HG02970 (cell line): ENCODE measurements around the gene N4BP2L2.

ENCODE experiments used
- ATAC-seq: cut with Tn5 transposase; IDR thresholded peaks from one replicate; pipeline ENCODE4 v1.9.1; 2021; ENCODE audit warnings: mild to moderate bottlenecking, moderate library complexity, moderate number of reproducible peaks; ENCODE audit not compliant: unreplicated experiment, low FRiP score

The N4BP2L2 gene

GRCh38 chr13:32535115-32535514 is 3.5 kb downstream of the N4BP2L2 start:
- ATAC-seq = no peak

- no peak for ATAC-seq
Observed at GRCh38 chr13:32530841-32531253, 7.7 kb downstream of the N4BP2L2 start.

- ATAC-seq = no peak
Observed at GRCh38 chr13:32528358-32528757, 10.2 kb downstream of the N4BP2L2 start.

- no peak for ATAC-seq
Observed at GRCh38 chr13:32527151-32527550, 11.4 kb downstream of the N4BP2L2 start.

- no peak for ATAC-seq
Observed at GRCh38 chr13:32525766-32526165, 12.8 kb downstream of the N4BP2L2 start.

GRCh38 chr13:32515246-32515645 is 23.3 kb downstream of the N4BP2L2 start:
- no peak for ATAC-seq

- no peak for ATAC-seq
Observed at GRCh38 chr13:32511482-32511881, 27.1 kb downstream of the N4BP2L2 start.

- ATAC-seq = no peak
Observed at GRCh38 chr13:32504876-32505275, 33.7 kb downstream of the N4BP2L2 start.

- ATAC-seq = no peak
Observed at GRCh38 chr13:32504263-32504662, 34.3 kb downstream of the N4BP2L2 start.

- no peak for ATAC-seq
Observed at GRCh38 chr13:32503727-32504126, 34.9 kb downstream of the N4BP2L2 start.

GRCh38 chr13:32501064-32501463 is 37.5 kb downstream of the N4BP2L2 start:
- ATAC-seq = no peak

- no peak for ATAC-seq
Observed at GRCh38 chr13:32499538-32500210, 38.9 kb downstream of the N4BP2L2 start.

- no peak for ATAC-seq
Observed at GRCh38 chr13:32497589-32497988, 41.0 kb downstream of the N4BP2L2 start.

GRCh38 chr13:32496599-32497160 is 41.9 kb downstream of the N4BP2L2 start:
- no peak for ATAC-seq

- ATAC-seq = no peak
Observed at GRCh38 chr13:32495841-32496240, 42.8 kb downstream of the N4BP2L2 start.

GRCh38 chr13:32495429-32495828 is 43.2 kb downstream of the N4BP2L2 start:
- ATAC-seq = no peak

GRCh38 chr13:32491028-32491427 is 47.6 kb downstream of the N4BP2L2 start:
- no peak for ATAC-seq

GRCh38 chr13:32476892-32477291 is 61.7 kb downstream of the N4BP2L2 start:
- no peak for ATAC-seq

- ATAC-seq = no peak
Observed at GRCh38 chr13:32476021-32476731, 62.4 kb downstream of the N4BP2L2 start.

GRCh38 chr13:32474999-32475792 is 63.4 kb downstream of the N4BP2L2 start:
- no peak for ATAC-seq

GRCh38 chr13:32473650-32474049 is 64.9 kb downstream of the N4BP2L2 start:
- ATAC-seq = no peak
